Endothelial cell (in vitro differentiated cells): ENCODE measurements around the gene ATRX. TPM values are rescaled to one million over a fixed set of nuclear protein-coding genes. Genes with fewer than 3 reads are reported as not detected.

ENCODE experiments used
- DNase-seq: peaks from one replicate; pipeline ENCODE4 v3.0.0; 2021; ENCODE audit warnings: low spot score
- H3K27ac Mint-ChIP-seq: one replicate; pipeline ENCODE4 v1.8.0; 2021; ENCODE audit warnings: mixed read lengths, inconsistent platforms; ENCODE audit not compliant: unreplicated experiment
- H3K27me3 Mint-ChIP-seq: one replicate; pipeline ENCODE4 v1.8.0; 2021; ENCODE audit warnings: mild to moderate bottlenecking, moderate library complexity, mixed read lengths, inconsistent platforms; ENCODE audit not compliant: unreplicated experiment
- H3K36me3 Mint-ChIP-seq: one replicate; pipeline ENCODE4 v1.8.0; 2021; ENCODE audit warnings: mild to moderate bottlenecking, low read depth, mixed read lengths, inconsistent platforms; ENCODE audit not compliant: unreplicated experiment
- H3K4me1 Mint-ChIP-seq: one replicate; pipeline ENCODE4 v1.8.0; 2021; ENCODE audit warnings: mild to moderate bottlenecking, mixed read lengths, inconsistent platforms; ENCODE audit not compliant: unreplicated experiment
- H3K4me3 Mint-ChIP-seq: one replicate; pipeline ENCODE4 v1.8.0; 2021; ENCODE audit warnings: mild to moderate bottlenecking, mixed read lengths, inconsistent platforms; ENCODE audit not compliant: unreplicated experiment
- H3K9me3 Mint-ChIP-seq: one replicate; pipeline ENCODE4 v1.8.0; 2021; ENCODE audit warnings: mixed read lengths, inconsistent platforms; ENCODE audit not compliant: unreplicated experiment
- CTCF ChIP-seq: fragments of 200-600 bp; sonication (generic); IDR thresholded peaks from one replicate; pipeline ENCODE4 v1.5.0; 2021; ENCODE audit warnings: antibody characterized with exemption; ENCODE audit not compliant: unreplicated experiment
- total RNA-seq: library from RNA; stranded (reverse); fragmentation: NEBNext Ultra II Directional; extraction: Animal tissue kit (Norgen Biotek cat#: 25700); gene quantifications from one replicate; pipeline ENCODE4 v1.2.1, GENCODE V29; 2021; ENCODE audit not compliant: unreplicated experiment

The ATRX gene
- total RNA-seq, 1 donor from 2014 or later: 112 TPM

- TF ChIP-seq CTCF: no peak
- H3K9me3 Mint-ChIP-seq: no peaks in the 10 kb centered on the region
- peaks cover 3% of the 10 kb centered on the region for H3K27me3 Mint-ChIP-seq
- H3K27ac Mint-ChIP-seq: no peak overlapping the region
- DNase-seq: no peak
- H3K4me3 Mint-ChIP-seq: no peak overlapping the region
- H3K4me1 Mint-ChIP-seq: peaks cover 4% of the 10 kb centered on the region
- H3K36me3 Mint-ChIP-seq: peaks cover 15% of the 10 kb centered on the region
Measured at GRCh38 chrX:77528034-77528433, 258.0 kb downstream of the ATRX start.

- H3K27me3 Mint-ChIP-seq: peaks cover 3% of the 10 kb centered on the region
- DNase-seq: no peak
- H3K36me3 Mint-ChIP-seq: peaks cover 16% of the 10 kb centered on the region
- no peaks in the 10 kb centered on the region for H3K9me3 Mint-ChIP-seq
- H3K27ac Mint-ChIP-seq: peak overlapping the region; percentile 3
- TF ChIP-seq CTCF: no peak
- H3K4me1 Mint-ChIP-seq: peaks cover 4% of the 10 kb centered on the region
- H3K4me3 Mint-ChIP-seq: no peak overlapping the region
Measured at GRCh38 chrX:77527233-77528001, 258.6 kb downstream of the ATRX start.

GRCh38 chrX:77519765-77520164, 266.3 kb downstream of the ATRX start:
- H3K4me3 Mint-ChIP-seq: no peak overlapping the region
- DNase-seq: no peak
- H3K4me1 Mint-ChIP-seq: no peaks in the 10 kb centered on the region
- TF ChIP-seq CTCF: no peak
- peaks cover 30% of the 10 kb centered on the region for H3K36me3 Mint-ChIP-seq
- no peak overlapping the region for H3K27ac Mint-ChIP-seq
- no peaks in the 10 kb centered on the region for H3K27me3 Mint-ChIP-seq
- H3K9me3 Mint-ChIP-seq: no peaks in the 10 kb centered on the region

- Mint-ChIP-seq H3K4me3 (no peak overlapping the region), H3K36me3 (peaks cover 33% of the 10 kb centered on the region), H3K4me1 (peaks cover 9% of the 10 kb centered on the region), H3K27ac (no peak overlapping the region), H3K9me3 (no peaks in the 10 kb centered on the region), H3K27me3 (peaks cover 1% of the 10 kb centered on the region)
- TF ChIP-seq CTCF: no peak
- no peak for DNase-seq
Measured at GRCh38 chrX:77514177-77514576, 271.8 kb downstream of the ATRX start.

GRCh38 chrX:77510007-77510406, 276.0 kb downstream of the ATRX start:
- Mint-ChIP-seq H3K36me3 (peaks cover 20% of the 10 kb centered on the region), H3K27me3 (peaks cover 1% of the 10 kb centered on the region), H3K4me1 (peaks cover 14% of the 10 kb centered on the region), H3K9me3 (no peaks in the 10 kb centered on the region), H3K4me3 (no peak overlapping the region), H3K27ac (peak overlapping the region; percentile 36)
- DNase-seq: no peak
- no peak for TF ChIP-seq CTCF
